Ishikawa (cell line): ENCODE results near the gene TTLL13.
A peak's percentile ranks its signal among the peaks of the same experiment; 100 is the strongest.

Experiments
- CEBPB ChIP-seq: IDR thresholded peaks from 2 replicates; pipeline ENCODE4 v1.6.1; 2012
- CREB1 ChIP-seq: IDR thresholded peaks from 2 replicates; pipeline ENCODE4 v1.6.1; 2012; ENCODE audit warnings: low read depth
- EGR1 ChIP-seq: IDR thresholded peaks from 2 replicates; pipeline ENCODE4 v1.6.1; 2012
- EP300 ChIP-seq: IDR thresholded peaks from 2 replicates; pipeline ENCODE4 v1.6.1; 2012; ENCODE audit warnings: borderline replicate concordance
- FOXM1 ChIP-seq: IDR thresholded peaks from 2 replicates; pipeline ENCODE4 v1.6.1; 2012; ENCODE audit warnings: low read depth, borderline replicate concordance
- MAX ChIP-seq: IDR thresholded peaks from 2 replicates; pipeline ENCODE4 v1.6.1; 2012
- NFIC ChIP-seq: IDR thresholded peaks from 2 replicates; pipeline ENCODE4 v1.6.1; 2012
- RAD21 ChIP-seq: IDR thresholded peaks from 2 replicates; pipeline ENCODE4 v1.6.1; 2012; ENCODE audit warnings: low read depth
- REST ChIP-seq: IDR thresholded peaks from 2 replicates; pipeline ENCODE4 v1.6.1; 2012; ENCODE audit warnings: low read depth, mild to moderate bottlenecking
- TAF1 ChIP-seq: IDR thresholded peaks from 2 replicates; pipeline ENCODE4 v1.6.1; 2012; ENCODE audit warnings: low read depth, mild to moderate bottlenecking
- TCF12 ChIP-seq: IDR thresholded peaks from 2 replicates; pipeline ENCODE4 v1.6.1; 2012; ENCODE audit warnings: low read depth
- TEAD4 ChIP-seq: IDR thresholded peaks from 2 replicates; pipeline ENCODE4 v1.6.1; 2012
- YY1 ChIP-seq: IDR thresholded peaks from 2 replicates; pipeline ENCODE4 v1.6.1; 2012; ENCODE audit warnings: low read depth
- ZBTB7A ChIP-seq: IDR thresholded peaks from 2 replicates; pipeline ENCODE4 v1.6.1; 2012; ENCODE audit warnings: low read depth
- TF ChIP-seq, protein P1 (sequence below): IDR thresholded peaks from 2 replicates; pipeline ENCODE4 v1.6.1; 2012

TTLL13 gene

GRCh38 chr15:90227816-90228772 is 21.3 kb upstream of the TTLL13 start:
- no peak for TF ChIP-seq EP300
- TF ChIP-seq YY1: no peak
- TF ChIP-seq, protein P1, sequence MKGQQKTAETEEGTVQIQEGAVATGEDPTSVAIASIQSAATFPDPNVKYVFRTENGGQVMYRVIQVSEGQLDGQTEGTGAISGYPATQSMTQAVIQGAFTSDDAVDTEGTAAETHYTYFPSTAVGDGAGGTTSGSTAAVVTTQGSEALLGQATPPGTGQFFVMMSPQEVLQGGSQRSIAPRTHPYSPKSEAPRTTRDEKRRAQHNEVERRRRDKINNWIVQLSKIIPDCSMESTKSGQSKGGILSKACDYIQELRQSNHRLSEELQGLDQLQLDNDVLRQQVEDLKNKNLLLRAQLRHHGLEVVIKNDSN: no peak
- no peak for TF ChIP-seq TCF12
- no peak for TF ChIP-seq TEAD4
- no peak for TF ChIP-seq NFIC
- no peak for TF ChIP-seq TAF1
- no peak for TF ChIP-seq CREB1
- TF ChIP-seq FOXM1: no peak
- no peak for TF ChIP-seq RAD21
- no peak for TF ChIP-seq EGR1
- TF ChIP-seq ZBTB7A: no peak

DNA sequence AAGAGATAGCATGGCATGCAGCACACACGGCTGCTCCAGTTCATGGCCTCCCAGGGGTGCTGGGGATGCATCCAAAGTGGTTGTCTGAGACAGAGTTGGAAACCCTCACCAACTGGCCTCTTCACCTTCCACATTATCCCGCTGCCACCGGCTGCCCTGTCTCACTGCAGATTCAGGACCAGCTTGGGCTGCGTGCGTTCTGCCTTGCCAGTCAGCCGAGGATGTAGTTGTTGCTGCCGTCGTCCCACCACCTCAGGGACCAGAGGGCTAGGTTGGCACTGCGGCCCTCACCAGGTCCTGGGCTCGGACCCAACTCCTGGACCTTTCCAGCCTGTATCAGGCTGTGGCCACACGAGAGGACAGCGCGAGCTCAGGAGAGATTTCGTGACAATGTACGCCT is 20.4 kb upstream of the TTLL13 start:
- TF ChIP-seq FOXM1: no peak
- TF ChIP-seq EGR1: no peak
- TF ChIP-seq YY1: no peak
- no peak for TF ChIP-seq CREB1
- TF ChIP-seq MAX: 0 out of 2 replicates have a peak, but pooled peaks have one; percentile 17

GRCh38 chr15:90230071-90230494 is 19.3 kb upstream of the TTLL13 start:
- TF ChIP-seq TEAD4 (no peak), REST (no peak), ZBTB7A (no peak), EGR1 (no peak), NFIC (no peak), FOXM1 (no peak), RAD21 (no peak), TCF12 (no peak), MAX (no peak), CEBPB (no peak), CREB1 (no peak)
- TF ChIP-seq, protein P1: no peak

DNA sequence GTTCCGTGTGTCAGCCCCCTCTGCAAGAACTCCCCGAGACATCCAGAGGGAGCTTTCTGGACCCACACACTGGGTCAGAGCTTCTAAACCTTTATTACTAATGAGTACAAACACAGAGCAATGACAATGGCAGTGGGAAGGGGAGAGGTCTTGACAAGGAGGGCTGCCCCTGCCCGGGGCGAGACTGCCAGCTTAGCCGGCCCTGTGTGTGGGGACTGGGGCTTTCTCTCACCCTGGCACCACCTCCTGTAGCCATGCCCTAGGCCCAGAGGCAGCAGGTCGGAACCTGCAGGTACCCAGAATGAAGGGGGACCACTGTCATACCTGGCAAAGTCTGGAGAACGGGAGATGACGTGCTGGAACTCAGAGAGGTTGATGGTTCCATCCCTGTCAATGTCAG is 18.7 kb upstream of the TTLL13 start:
- TF ChIP-seq CREB1: no peak
- TF ChIP-seq TCF12: no peak
- no peak for TF ChIP-seq NFIC
- no peak for TF ChIP-seq RAD21

DNA sequence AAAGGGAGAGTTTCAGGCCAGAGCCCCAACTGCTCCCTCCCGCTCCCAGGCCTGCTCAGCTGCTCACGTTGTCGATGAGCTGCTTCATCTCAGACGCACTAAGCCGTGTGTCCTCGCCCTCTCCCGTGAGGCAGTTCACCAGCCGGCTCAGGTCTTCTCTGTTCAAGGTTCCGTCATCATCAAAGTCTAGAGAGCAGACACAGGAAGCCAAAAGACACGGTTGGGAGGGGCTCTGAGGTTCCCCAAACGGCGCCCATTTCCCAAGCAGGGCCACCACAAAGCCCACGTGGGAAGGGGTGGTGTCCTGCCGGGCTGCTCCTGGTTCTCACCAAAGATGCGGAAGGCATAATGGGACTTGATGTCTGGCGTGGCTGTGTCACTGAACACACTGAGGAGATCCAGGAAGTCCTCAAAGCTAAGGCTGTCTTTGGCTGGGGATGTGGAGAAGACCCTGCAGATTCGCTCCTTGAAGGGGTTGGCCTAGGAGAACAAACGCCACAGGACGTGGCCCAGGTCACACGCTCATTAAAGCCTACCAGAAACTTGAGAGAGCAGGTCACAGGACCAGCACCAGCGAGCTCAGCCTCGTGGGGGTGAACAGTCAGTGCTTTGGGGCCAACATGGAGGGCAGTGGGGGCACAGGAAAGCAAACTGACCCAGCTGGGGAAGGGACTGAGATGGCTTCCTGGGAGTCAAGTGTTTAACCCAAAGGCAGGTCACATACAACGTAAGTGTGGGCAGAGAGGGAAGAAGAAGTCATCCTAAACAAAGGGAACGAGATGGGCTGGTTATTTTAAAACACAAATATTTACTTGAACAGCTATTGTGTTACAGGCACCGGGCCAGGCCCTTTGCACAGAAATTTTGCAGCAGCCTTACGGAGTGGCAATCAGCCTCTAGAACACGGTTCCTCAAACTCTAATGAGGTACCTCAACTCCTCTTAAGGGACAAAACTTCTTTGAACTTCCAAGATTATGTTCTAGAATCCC is 18.0 kb upstream of the TTLL13 start:
- TF ChIP-seq, protein P1: no peak
- no peak for TF ChIP-seq REST
- no peak for TF ChIP-seq TAF1
- no peak for TF ChIP-seq CREB1
- no peak for TF ChIP-seq YY1
- no peak for TF ChIP-seq EGR1
- no peak for TF ChIP-seq MAX
- TF ChIP-seq FOXM1: no peak
- no peak for TF ChIP-seq NFIC
- no peak for TF ChIP-seq CEBPB
- no peak for TF ChIP-seq TEAD4
- no peak for TF ChIP-seq TCF12
- no peak for TF ChIP-seq EP300
- no peak for TF ChIP-seq RAD21
- TF ChIP-seq ZBTB7A: no peak
